A673 (cell line): Measurements from ENCODE around the gene ALKBH2. TPM values are rescaled to one million over a fixed set of nuclear protein-coding genes. Genes with fewer than 3 reads are reported as not detected.
A peak's percentile ranks its signal among the peaks of the same experiment; 100 is the strongest.

Source experiments
- BruUV-seq: library from RNA; stranded (reverse); fragments of 400-500 nt; replicated peaks from 2 replicates; lab custom pipeline; 2021; lab: Mats Ljungman, UMichigan
- CTCF ChIA-PET: fragments of 300-600 bp; sonication (Branson Sonifier 250); formaldehyde crosslinking; loops from one replicate; lab custom pipeline; 2022; ENCODE audit warnings: antibody characterized with exemption; lab: Charles Lee
- POLR2A ChIA-PET: fragments of 300-600 bp; sonication (Branson Sonifier 250); formaldehyde crosslinking; loops from one replicate; lab custom pipeline; 2022; ENCODE audit warnings: antibody characterized with exemption; ENCODE audit not compliant: low non-redundant PET; lab: Charles Lee
- DNase-seq: peaks from one replicate; pipeline ENCODE4 v3.0.0-alpha.2; 2015; ENCODE audit warnings: low spot score
- H3K27ac ChIP-seq: fragments of 200-600 bp; sonication (generic); 2 replicates; pipeline ENCODE4 v1.5.1; 2016; ENCODE audit warnings: mixed run types, low read depth, mild to moderate bottlenecking, mixed read lengths, antibody characterized with exemption, low read length; ENCODE audit not compliant: poor library complexity, severe bottlenecking
- H3K27me3 ChIP-seq: fragments of 200-600 bp; sonication (generic); replicated peaks from 2 replicates; pipeline ENCODE4 v1.6.1; 2017; ENCODE audit warnings: mixed run types, low read depth, mild to moderate bottlenecking, mixed read lengths, antibody characterized with exemption, low read length; ENCODE audit not compliant: insufficient read depth, poor library complexity
- H3K36me3 ChIP-seq: fragments of 200-600 bp; sonication (generic); 2 replicates; pipeline ENCODE4 v1.6.1; 2016; ENCODE audit warnings: mixed run types, mild to moderate bottlenecking, mixed read lengths, antibody characterized with exemption, low read length; ENCODE audit not compliant: insufficient read depth, poor library complexity, severe bottlenecking
- H3K4me1 ChIP-seq: fragments of 200-600 bp; sonication (generic); 2 replicates; pipeline ENCODE4 v1.6.1; 2017; ENCODE audit warnings: mixed run types, mild to moderate bottlenecking, mixed read lengths, antibody characterized with exemption, low read length; ENCODE audit not compliant: insufficient read depth, poor library complexity, severe bottlenecking
- H3K4me3 ChIP-seq: fragments of 200-600 bp; sonication (generic); 2 replicates; pipeline ENCODE4 v1.5.1; 2016; ENCODE audit warnings: low read depth, mixed run types, mild to moderate bottlenecking, mixed read lengths, low read length; ENCODE audit not compliant: poor library complexity, severe bottlenecking
- H3K9me3 ChIP-seq: fragments of 200-600 bp; sonication (generic); 2 replicates; pipeline ENCODE4 v1.6.1; 2016; ENCODE audit warnings: mixed run types, low read depth, mild to moderate bottlenecking, mixed read lengths, antibody characterized with exemption, low read length; ENCODE audit not compliant: poor library complexity, severe bottlenecking
- EZH2 ChIP-seq: fragments of 200-600 bp; sonication (generic); IDR thresholded peaks from 2 replicates; pipeline ENCODE4 v1.6.1; 2017; ENCODE audit warnings: borderline replicate concordance, low read depth, mild to moderate bottlenecking, mixed read lengths, antibody characterized with exemption, low read length; ENCODE audit not compliant: poor library complexity, severe bottlenecking
- intact Hi-C: fragments of 100-400 bp; cut with micrococcal nuclease; formaldehyde crosslinking; loops from one replicate; pipeline ENCODE4 v1.10.0; 2022; ENCODE audit not compliant: unreplicated experiment
- total RNA-seq: library from RNA; stranded (reverse); gene quantifications from 2 replicates; pipeline ENCODE4 v1.2.3, GENCODE V29; 2021
- TF ChIP-seq, protein P1 (sequence below): fragments of 300-800, 200-600 bp; sonication (generic); conservative IDR thresholded peaks from 2 replicates; pipeline ENCODE4 v1.5.1; 2017; ENCODE audit warnings: low read depth, mild to moderate bottlenecking, antibody characterized with exemption, low read length, moderate library complexity, mixed read lengths

ALKBH2 gene
- total RNA-seq, 1 experiment from 2014 or later, result 40.6 TPM

DNA sequence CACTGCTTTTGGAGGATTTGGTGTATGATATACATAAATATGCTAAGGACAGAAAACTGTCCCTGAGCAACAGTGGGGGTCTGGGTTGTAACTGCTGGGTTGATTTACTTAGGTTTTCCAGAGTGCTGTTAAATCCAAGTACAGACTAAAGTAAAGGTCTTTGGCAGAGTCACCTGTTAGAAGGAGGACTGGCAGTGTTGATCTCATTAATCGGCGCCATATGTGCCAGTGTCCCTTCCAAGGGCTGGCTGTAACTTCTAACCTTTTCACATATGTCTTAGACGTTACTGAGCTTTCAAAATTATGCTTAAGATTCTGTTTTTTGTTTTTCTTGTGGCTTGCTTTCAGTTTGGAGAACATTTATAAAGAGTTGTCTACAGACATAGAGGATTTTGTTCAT lies 9.2 kb upstream of the ALKBH2 start:
- intact Hi-C loops, result no loop called here
- no peak for DNase-seq
- Histone ChIP-seq H3K27me3 (no peaks in the 10 kb centered on the region), H3K9me3 (no peaks in the 10 kb centered on the region), H3K27ac (no peak overlapping the region), H3K4me1 (peaks cover 4% of the 10 kb centered on the region), H3K4me3 (no peak overlapping the region), H3K36me3 (peaks cover 73% of the 10 kb centered on the region)
- CTCF ChIA-PET, result no interaction called here
- POLR2A ChIA-PET, result no interaction called here
- no TSS peak for BruUV-seq
- TF ChIP-seq EZH2, result no peak
- TF ChIP-seq, protein P1, sequence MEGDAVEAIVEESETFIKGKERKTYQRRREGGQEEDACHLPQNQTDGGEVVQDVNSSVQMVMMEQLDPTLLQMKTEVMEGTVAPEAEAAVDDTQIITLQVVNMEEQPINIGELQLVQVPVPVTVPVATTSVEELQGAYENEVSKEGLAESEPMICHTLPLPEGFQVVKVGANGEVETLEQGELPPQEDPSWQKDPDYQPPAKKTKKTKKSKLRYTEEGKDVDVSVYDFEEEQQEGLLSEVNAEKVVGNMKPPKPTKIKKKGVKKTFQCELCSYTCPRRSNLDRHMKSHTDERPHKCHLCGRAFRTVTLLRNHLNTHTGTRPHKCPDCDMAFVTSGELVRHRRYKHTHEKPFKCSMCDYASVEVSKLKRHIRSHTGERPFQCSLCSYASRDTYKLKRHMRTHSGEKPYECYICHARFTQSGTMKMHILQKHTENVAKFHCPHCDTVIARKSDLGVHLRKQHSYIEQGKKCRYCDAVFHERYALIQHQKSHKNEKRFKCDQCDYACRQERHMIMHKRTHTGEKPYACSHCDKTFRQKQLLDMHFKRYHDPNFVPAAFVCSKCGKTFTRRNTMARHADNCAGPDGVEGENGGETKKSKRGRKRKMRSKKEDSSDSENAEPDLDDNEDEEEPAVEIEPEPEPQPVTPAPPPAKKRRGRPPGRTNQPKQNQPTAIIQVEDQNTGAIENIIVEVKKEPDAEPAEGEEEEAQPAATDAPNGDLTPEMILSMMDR, result no peak

DNA sequence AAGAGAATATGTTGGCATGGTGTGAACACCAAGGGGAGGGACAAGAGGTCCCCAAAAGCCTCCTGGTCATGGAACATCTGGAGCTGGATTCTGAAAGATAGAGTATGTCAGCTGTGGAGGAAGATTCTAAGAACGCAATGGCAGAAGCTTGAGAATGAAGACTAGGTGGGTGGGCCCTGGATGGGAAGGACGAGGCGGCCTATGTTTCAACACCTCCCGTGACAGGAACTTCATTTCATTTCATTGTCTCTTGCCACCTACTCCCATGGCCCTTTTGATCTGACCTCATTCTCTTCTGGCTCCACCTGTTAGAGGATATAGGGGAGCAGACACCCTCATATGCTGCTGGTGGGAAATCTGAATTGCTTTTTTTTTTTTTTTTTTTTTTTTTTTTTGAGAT lies 7.5 kb upstream of the ALKBH2 start:
- no peak overlapping the region for H3K4me3 ChIP-seq
- BruUV-seq, result no TSS peak
- ChIA-PET POLR2A (no interaction called here), CTCF (interaction anchor here (0.6 to 1.0 kb wide), 2 partner anchors 11 kb away, joined by 4 to 8 read pairs; no protein-coding TSS in a partner anchor)
- no peaks in the 10 kb centered on the region for H3K27me3 ChIP-seq
- no peaks in the 10 kb centered on the region for H3K9me3 ChIP-seq
- no peak for DNase-seq
- intact Hi-C loops, result no loop called here
- H3K27ac ChIP-seq, result no peak overlapping the region
- TF ChIP-seq, protein P1, result no peak
- TF ChIP-seq EZH2, result no peak
- H3K4me1 ChIP-seq, result peaks cover 4% of the 10 kb centered on the region
- H3K36me3 ChIP-seq, result peaks cover 62% of the 10 kb centered on the region

DNA sequence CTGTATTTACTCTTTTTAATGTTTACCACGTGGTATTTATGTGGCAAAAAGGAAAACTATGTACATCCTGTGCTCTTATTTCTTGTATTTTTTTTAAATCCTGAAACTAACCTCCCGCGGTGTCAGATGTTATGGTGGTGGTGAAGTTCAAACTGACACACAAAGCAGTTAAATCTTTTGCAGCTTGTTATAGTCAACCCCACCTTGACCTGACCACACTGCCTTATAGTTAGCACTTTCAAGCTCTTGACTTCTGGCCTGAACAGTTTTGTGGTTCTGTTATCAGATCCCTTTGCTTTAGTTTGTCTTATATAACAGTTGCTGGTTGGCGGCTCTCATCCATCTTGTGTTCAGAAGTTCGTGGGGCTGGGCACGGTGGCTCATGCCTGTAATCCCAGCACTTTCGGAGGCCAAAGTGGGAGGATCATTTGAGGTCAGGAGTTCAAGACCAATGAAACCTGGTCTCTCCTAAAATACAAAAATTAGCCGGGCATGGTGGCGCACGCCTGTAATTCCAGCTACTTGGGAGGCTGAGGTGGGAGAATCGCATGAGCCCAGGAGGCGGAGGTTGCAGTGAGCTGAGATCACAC lies 6.3 kb upstream of the ALKBH2 start:
- Histone ChIP-seq H3K27ac (peak overlapping the region; percentile 18), H3K4me3 (peak overlapping the region; percentile 63), H3K36me3 (peaks cover 51% of the 10 kb centered on the region), H3K9me3 (no peaks in the 10 kb centered on the region), H3K4me1 (peaks cover 4% of the 10 kb centered on the region), H3K27me3 (no peaks in the 10 kb centered on the region)
- intact Hi-C loops, result loop anchor here (10.0 kb wide), 2 partner anchors 145 to 245 kb away; partner anchors contain the start of gene SSH1
- ChIA-PET POLR2A (no interaction called here), CTCF (no interaction called here)
- no peak for DNase-seq
- no TSS peak for BruUV-seq
- TF ChIP-seq, protein P1, result no peak
- TF ChIP-seq EZH2, result no peak
